HG03060 (cell line): ENCODE measurements around the gene ZSCAN12.
"Not testable (repeated sequence)": the region's sequence is repeated elsewhere in the genome, so short reads cannot be mapped to it uniquely, and the experiment has no call there.

ENCODE experiments used
- ATAC-seq: cut with Tn5 transposase; IDR thresholded peaks from one replicate; pipeline ENCODE4 v1.9.1; 2021; ENCODE audit warnings: low read depth, moderate number of reproducible peaks; ENCODE audit not compliant: unreplicated experiment

The ZSCAN12 gene

DNA sequence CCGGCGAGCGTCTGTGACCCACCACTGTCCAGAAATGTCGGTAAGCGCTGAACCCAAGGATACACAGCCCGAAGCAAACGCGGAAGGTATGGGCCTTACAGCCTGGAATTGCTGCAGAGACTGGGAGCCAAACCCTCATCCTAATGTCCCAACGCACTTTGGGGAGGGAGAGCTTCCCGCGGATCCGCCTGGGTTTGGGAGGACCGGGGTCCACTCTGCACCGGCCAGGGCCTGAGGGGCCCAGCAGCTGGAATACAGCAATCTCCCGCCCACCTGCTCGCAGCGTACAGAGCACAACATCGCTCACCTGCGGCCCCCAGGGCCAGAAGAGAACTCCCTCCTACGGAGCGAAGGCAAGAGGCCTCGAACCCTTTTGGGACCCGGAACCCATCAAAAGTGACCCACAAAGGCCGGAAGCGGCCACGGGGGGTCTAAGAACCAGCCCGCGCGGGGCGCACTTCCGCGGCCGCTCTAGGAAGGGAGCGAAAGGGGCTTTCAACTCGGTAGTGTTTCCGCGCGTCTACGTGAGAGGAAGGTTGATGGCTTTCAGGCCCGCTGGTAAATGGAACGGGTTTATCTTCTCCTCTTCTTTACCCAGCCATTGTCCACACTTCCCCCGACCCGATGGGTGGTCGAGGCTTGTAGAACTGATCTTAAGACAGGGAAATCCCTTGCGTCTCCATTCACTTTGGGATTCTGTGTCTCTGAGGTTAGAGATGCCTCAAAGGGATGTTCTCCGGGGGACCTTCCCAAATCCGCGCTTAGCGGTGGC is at the start of gene ZSCAN12:
ZSCAN12 (minus strand) TSS at position 398 of the 772 bp plus-strand sequence. CDS start 1,342 bp downstream, outside the sequence.
- peak; percentile 46 for ATAC-seq

DNA sequence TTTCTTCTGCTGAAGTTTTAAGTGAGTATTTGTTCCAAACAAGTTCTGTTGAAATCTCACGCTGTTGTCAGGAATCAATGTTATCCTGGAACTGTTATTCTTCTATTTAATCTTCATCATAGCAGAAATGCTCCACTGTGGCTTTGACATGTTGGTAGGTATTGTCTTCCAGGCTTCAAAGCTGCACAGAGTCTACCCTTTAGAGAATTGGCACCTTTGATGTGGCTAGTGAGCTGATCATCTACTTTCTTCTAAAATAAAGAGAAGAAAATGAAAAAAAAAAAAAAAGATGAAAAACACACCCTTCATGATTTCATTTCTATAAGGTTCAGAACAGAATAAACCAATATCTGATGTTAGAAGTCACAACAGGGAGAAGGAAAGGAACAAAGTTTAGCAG is 49.5 kb upstream of the ZSCAN12 start:
- ATAC-seq = no peak

DNA sequence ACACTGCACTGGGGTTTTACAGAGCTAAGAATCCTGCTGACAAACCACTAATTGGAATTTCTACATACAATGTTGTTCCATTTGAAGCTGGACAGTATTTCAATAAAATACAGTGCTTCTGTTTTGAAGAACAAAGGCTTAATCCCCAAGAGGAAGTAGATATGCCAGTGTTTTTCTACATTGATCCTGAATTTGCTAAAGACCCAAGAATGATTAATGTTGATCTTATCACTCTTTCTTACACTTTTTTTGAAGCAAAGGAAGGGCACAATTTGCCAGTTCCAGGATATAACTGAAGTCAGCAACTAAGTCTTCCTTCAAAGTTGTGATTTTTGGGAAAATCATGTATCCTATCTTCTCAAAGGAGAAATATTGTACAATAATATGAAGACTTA is 48.0 kb upstream of the ZSCAN12 start:
- not testable (repeated sequence) for ATAC-seq

DNA sequence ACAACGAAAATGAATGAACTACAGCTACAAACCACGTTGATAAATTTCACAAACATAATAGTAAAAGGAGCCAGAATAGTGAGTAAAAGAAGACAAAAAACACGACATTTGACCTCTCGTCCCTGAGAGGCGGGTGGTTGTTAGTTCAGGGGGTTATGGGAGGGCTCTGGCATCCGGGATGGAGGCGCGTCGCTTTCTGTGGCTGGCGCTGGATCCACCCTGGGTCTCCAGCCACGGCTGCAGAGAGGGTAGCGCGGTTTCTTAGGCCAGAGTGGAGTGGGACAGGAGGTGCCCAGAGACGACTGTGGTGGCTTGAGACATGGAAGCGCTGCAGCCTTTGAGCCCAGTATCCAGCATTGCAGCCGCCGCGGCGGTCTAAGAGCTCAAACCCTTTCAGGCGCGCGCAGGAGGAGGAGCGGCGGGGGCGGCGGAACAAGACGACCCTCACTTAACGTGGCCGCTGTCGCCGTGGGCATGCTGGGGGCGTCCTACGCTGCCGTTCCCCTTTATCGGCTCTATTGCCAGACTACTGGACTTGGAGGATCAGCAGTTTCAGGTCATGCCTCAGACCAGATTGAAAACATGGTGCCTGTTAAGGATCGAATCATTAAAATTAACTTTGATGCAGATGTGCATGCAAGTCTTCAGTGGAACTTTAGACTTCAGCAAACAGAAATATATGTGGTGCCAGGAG is 47.4 kb upstream of the ZSCAN12 start:
- ATAC-seq = no peak

DNA sequence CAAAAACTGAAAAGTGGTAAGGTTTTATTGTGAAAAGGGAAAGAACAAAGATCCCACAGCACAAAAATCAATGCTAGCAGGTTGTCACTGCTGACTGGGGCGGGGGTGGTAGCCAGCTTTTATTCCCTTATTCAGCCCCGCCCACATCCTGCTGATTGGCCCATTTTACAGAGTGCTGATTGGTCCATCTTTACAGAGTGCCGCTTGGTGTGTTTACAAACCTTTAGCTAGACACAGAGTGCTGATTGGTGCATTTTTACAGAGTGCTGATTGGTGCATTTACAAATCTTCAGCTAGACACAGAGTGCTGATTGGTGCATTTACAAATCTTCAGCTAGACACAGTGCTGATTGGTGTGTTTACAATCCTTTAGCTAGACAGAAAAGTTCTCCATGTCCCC is 45.2 kb upstream of the ZSCAN12 start:
- ATAC-seq = not testable (repeated sequence)

DNA sequence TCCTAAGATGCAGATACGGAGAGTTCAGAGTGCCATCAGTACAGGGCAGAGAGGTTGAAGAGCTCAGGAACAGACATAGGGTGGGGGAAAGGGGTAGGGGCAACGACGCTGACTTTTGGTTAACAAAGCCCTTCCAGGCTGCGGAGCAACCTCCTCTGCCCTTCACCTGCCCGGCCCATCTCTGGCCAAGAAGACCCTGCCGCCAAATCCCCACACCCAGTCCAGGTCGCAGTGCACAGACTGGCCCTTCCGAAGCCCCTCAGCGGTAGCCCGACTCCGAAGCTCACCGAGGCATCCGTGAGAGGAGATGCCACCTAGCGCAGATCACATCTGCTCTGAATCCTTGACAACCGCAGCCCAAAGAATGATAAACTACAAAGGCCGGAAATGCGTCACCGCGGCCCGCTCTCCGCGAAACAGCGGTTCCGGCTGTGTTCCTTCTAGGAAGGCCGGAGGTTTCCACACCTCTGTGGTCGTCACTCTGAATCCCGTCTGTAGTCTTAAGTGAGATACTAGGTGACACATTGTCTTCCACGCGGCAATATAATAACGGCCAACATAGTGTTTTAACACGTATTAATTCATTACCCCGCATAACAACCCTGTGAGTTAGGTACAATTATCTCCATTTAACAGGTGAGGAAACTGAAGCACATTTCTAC is 43.7 kb upstream of the ZSCAN12 start, which contains the start of gene ZSCAN23:
ZSCAN23 (minus strand) TSS at position 380 of the 662 bp plus-strand sequence. CDS start 7,225 bp downstream, outside the sequence.
- peak; percentile 85 for ATAC-seq

DNA sequence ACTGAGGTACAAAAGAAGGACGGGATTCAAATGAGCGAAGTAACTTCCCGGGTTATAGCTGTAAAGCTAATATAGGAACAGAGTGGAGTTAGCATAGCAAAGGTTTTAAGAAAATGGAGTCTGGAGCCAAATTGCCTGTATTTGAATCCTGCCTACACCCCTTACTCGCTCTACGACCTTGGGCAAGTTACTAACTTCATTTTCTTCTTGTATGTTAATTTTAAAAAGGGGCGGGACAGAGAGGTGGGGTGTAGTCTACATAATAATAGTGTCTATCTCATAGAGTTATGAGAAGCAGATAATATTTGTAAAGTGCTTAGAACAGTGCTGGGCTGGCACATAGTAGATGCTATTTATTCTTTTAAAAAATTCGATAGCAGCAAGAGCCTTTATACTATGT is 43.0 kb upstream of the ZSCAN12 start:
- no peak for ATAC-seq

DNA sequence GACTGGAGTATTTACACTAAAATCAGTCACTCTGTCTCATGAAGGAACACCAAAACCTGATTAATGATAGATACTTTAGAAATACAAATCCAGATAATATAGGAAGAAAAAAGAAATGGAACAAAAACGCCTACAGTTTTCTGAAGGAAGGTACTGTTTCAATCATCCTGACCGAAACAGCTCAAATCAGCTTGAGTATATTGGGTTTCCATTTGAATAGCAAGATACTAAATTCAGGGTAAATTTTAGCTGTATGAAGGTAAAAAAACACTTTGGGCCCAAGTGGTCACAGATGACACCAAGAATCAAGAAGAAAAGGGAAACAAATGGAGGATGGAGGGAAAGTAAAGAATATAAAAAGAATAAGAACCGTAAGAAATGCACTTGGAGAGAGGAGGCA is 36.9 kb upstream of the ZSCAN12 start:
- ATAC-seq = no peak

DNA sequence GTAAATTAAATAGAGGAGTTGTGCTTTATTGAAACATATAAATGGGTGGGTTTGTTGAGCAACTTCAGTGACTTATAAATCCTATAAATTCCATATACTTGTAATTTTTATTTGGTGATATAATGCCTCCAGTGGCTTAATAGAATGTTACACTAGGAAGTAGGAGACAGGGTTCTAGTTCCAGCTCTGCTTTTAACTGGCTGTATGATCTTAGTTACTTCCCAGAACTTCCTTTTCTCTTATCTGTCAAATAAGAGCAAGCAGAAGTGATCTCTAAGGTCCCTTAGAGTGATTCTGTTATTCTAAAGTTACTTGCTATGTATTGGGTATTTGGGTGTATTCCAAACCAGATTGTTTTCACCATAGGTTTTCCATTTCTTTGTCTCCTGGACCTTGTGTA is 33.6 kb upstream of the ZSCAN12 start:
- ATAC-seq = no peak

DNA sequence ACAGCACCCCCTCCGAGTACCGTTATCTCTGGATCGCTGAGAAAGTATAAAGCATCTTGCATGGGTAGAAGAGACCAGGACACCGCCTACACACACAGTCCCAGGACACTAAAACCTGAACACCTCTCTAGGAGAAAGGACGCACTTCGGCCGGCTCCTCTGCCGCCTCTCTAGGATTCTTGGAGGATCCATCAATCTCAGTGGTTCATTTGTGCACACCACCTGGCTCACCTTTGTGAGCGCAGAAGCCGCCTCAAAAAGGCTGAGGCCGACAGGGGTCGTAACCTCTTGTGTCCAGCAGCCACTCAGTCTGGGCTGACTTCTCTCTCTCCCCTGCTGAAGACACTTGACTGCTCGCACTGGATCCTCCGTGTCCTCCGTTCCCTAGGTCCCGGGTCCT is 30.2 kb upstream of the ZSCAN12 start:
- no peak for ATAC-seq

DNA sequence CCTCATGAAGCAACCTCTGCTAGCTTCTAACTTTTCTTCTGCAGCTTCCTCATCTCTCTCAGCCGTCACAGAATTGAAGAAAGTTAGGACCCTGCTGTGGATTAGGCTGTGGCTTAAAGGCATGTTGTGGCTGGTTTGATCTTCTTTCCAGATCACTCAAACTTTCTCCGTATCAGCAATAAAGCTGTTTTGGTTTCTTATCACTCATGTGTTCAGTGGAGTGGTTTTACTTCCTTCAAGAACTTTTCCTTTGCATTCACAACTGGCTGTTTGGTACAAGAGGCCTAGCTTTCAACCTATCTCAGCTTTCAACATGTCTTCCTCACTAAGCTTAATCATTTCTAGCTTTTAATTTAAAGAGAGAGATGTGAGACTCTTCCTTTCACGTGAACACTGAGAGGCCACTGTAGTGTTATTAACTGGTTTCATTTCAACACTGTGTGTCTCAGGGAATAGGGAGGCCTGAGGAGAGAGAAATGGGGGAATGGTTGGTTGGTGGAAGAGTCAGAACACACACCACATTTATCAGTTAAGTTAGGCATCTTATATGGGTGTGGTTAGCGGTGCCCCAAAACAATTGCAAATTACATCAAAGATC is 26.5 kb upstream of the ZSCAN12 start:
- ATAC-seq = no peak

DNA sequence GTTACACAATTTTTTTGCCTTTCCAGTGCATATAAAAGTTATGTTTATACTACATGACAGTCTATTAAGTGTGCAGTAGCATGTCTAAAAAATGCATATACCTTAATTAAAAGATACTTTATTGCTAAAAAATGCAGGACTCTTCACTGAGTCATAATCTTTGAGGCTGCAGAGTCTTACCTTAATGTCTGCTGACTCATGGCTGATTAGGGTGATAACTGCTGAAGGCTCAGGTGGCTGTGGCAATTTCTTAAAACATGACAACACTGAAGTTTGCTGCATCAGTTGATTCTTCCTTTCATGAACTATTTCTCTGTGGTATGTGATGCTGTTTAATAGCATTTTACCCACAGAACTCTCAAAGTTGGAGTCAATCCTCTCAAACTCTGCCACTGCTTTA is 24.6 kb upstream of the ZSCAN12 start:
- no peak for ATAC-seq

DNA sequence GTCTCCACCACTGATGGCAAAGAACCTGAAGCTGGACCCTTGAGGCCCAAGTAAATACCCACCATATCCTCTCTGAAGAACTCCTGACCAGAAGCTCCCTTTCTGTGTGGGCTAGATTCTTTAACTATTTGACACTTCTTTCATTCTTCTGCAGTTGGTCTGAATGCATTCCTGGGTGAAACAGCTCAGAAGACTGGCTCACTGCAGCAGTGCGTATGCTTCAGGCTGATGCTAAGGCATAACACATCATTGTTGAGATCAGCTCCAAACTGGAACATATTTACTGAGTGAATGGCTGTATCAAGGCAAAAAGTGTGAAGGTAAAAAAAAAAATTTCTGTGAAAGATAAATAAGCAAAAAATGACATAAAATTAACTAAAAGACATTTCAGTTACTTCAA is 24.0 kb upstream of the ZSCAN12 start:
- no peak for ATAC-seq

DNA sequence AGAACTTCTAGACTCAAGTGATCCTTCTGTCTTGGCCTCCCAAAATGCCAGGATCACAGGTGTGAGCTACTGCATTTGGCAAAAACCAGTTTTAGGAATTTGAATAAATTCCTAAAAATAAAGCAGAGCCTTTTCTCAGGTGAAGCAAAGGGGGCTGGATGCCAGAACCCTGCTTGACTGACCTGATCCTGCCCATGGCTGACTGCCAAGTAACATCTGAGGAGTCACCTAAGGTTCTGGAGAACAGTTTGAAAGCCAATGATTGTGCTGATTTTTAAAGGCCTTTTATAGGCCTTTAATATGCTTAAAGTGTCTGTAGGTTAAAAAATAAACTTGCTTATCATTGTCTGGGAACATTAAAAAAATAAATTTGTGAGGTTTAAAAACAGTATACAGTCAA is 14.1 kb upstream of the ZSCAN12 start:
- ATAC-seq = no peak

DNA sequence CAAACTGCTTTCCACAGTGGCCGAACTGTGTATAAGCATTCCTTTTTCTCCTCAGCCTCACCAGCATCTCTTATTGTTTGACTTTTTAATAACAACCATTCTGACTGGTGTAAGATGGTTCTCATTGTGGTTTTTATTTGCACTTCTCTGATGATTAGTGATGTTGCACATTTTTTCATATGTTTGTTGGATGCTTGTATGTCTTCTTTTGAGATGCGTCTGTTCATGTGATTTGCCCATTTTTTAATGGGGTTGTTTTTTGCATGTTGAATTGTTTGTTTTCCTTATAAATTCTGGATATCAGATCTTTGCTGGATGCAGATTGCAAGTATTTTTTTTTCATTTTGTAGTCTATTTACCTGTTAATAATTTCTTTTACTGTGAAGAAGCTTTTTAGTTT is 11.2 kb upstream of the ZSCAN12 start:
- ATAC-seq = no peak

DNA sequence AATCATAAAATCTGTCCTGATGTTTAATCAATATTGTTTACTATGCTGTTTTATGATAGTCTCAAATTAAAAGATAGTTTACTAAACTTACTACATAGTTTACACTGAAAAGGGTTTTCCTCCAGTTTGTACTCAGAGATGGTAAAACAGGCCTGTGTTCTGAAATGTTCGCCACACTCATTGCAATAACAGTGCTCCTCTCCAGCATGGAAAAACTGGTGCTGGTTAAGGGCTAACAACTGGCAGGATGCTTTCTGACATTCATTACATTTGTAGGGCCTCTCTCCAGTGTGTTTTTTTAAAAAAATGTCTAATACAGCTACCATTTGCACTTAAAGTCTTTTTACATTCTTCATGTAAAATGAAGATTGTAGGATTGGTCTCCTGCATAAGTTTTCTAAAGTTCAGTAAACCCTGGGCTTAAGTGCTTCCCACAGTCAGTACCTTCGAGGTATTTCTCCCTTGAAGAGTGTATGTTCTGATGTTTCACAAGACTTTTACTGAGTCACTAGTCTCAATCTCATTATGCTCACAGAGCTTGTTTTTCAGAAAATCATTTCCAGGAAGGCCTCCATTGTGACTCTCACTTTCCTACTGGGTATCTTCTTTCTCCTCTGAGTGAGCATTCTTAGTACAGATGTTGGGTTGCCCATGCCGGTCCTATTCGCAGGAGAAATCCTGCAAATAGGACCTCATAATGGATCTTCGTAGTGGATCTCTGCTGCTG is 8.7 kb upstream of the ZSCAN12 start:
- no peak for ATAC-seq

DNA sequence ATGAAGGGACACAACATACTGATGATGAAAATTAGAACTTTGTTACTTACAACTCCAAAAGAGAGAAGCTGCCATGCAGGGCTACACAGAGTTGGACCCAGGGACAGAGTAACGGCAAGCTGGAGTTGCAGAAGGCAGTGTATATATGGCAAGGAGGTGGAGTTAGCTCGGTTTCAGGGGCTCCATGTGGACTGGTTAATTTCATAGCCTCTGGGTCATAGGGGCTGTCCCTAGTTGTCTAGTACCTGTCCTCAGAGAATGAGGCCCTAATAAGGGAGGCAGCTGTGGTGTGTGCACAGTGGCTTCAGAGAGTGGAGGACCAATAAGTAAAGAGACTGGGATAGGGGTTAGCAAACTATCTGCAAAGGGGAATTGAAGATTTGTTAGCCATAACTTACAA is 7.9 kb upstream of the ZSCAN12 start:
- no peak for ATAC-seq

DNA sequence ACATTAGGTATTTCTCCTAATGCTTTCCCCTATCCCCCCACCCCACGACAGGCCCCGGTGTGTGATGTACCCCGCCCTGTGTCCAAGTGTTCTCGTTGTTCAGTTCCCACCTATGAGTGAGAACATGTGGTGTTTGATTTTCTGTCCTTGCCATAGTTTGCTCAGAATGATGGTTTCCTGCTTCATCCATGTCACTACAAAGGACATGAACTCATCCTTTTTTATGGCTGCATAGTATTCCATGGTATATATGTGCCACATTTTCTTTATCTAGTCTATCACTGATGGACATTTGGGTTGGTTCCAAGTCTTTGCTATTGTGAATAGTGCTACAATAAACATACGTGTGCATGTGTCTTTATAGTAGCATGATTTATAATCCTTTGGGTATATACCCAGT is 4.4 kb upstream of the ZSCAN12 start:
- not testable (repeated sequence) for ATAC-seq

DNA sequence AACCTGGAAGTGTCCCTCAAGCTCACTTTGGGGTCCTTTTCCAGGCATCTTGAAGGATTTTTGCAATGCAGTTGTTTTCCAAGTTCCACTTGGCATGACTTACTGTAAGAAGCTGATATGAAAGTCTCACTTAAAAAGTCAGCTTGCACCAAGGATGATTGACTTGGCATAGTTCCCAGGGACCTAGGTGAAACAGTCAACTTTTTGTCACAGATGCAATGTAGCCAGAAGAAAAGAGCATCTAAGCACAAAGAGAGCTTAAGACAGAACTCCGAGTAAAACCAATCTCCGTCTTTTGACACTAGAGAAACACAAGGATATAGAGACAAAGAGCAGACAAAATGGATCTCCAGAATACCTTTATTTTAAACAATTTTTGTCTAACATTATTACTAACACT is 2.6 kb upstream of the ZSCAN12 start:
- no peak for ATAC-seq

DNA sequence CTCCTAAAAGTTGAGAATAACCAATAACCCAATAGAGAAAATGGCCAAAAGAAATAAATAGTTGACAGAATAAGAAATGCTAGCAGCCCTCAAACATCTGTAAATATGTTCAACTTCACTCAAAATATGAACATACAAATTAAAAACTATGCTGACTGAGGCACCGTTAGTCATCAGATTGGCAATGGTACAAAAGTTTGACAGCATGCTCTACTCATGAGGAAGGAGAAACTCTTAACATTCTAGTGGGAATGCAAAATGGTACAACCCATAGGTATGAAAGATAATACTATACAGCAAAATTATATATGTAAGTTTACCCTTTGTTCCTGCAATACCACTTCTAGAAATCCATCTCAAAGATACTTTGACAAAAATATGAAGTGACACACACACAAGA is 1.6 kb upstream of the ZSCAN12 start:
- no peak for ATAC-seq

DNA sequence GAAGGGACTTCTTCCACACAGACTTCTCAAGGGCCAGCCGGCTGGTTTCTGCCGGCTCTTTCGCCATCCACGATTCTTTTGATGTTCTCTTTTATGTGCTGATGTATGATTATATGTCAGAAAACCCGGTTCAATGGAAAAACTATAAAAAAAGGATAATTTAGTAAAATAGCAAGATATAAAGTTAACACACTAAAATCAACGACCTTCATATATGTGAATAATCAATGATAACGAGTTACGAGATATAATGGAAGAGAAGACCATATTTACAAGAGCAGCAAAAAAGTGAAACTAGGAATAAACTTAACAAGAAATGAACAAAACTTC is 540 bp upstream of the ZSCAN12 start:
- ATAC-seq = no peak
